ENCODE data around the gene CTDNEP1. TPM values are rescaled to one million over a fixed set of nuclear protein-coding genes. Genes with fewer than 3 reads are reported as not detected.

The CTDNEP1 gene
- total RNA-seq (2021; ENCODE audit: unreplicated experiment) (132 TPM), Bru-seq, nascent RNA (percentile 80 among the genes with signal in this experiment), BruChase-seq, experiment 1, labeled RNA remaining after a 2-hour chase (percentile 92 among the genes with signal in this experiment), BruChase-seq, experiment 2, labeled RNA remaining after a 6-hour chase (percentile 97 among the genes with signal in this experiment)
- 151 TPM for polyA plus RNA-seq (2012; ENCODE audit: insufficient read length)
- long read RNA-seq, transcript CTDNEP1-210 (8 exons, 1,708 nt): major isoform, 80 of 109 reads
- long read RNA-seq, partial matches to known transcripts: 10 of 109 reads
- long read RNA-seq, other reads (novel, unspliced or antisense): 16 of 109 reads

- ChIA-PET POLR2A (no interaction called here), CTCF (no interaction called here)
- peak within 1 kb of the TSS; percentile 92 for H3K27ac ChIP-seq (ENCODE audit: low read length)
- H3K4me3 ChIP-seq (ENCODE audit: low read depth in 2 of 2, low read length in 2 of 2): peak within 1 kb of the TSS; percentile 72 to 80
- H3K36me3 ChIP-seq (ENCODE audit: control insufficient read depth, insufficient read depth, low read length): peaks cover 7% of the 10 kb centered on the region
- peak; percentile 97 for DNase-seq (ENCODE audit: low read depth, low spot score)
- in situ Hi-C loops (cut with HindIII; ENCODE audit: low pct_unique_long_range_greater_than_20kb, low sequenced_read_pairs) (no loop called here), intact Hi-C loops (cut with micrococcal nuclease; ENCODE audit: unreplicated experiment) (no loop called here)
- TF ChIP-seq TCF7L2 (IDR thresholded peaks at IDR 0.05; ENCODE audit: low read depth, low read length) (no peak), SIN3A (IDR thresholded peaks at IDR 0.05; ENCODE audit: borderline replicate concordance, insufficient read depth, low read depth, low read length) (0 out of 2 replicates have a peak, but pooled peaks have one; percentile 16)
- TF ChIP-seq, protein P1, sequence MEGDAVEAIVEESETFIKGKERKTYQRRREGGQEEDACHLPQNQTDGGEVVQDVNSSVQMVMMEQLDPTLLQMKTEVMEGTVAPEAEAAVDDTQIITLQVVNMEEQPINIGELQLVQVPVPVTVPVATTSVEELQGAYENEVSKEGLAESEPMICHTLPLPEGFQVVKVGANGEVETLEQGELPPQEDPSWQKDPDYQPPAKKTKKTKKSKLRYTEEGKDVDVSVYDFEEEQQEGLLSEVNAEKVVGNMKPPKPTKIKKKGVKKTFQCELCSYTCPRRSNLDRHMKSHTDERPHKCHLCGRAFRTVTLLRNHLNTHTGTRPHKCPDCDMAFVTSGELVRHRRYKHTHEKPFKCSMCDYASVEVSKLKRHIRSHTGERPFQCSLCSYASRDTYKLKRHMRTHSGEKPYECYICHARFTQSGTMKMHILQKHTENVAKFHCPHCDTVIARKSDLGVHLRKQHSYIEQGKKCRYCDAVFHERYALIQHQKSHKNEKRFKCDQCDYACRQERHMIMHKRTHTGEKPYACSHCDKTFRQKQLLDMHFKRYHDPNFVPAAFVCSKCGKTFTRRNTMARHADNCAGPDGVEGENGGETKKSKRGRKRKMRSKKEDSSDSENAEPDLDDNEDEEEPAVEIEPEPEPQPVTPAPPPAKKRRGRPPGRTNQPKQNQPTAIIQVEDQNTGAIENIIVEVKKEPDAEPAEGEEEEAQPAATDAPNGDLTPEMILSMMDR (IDR thresholded peaks at IDR 0.05): no peak
- H3K4me1 ChIP-seq (ENCODE audit: control insufficient read depth, insufficient read depth, low read length): peaks cover 16% of the 10 kb centered on the region
- H3K9me3 ChIP-seq (ENCODE audit: control insufficient read depth, insufficient read depth, low read depth, low read length): no peaks in the 10 kb centered on the region
- peak; percentile 98 for ATAC-seq
- BruUV-seq (replicated peaks): no TSS peak
- no peaks in the 10 kb centered on the region for H3K27me3 ChIP-seq (ENCODE audit: control insufficient read depth, insufficient read depth, low read length)
These were observed at the start of gene CTDNEP1 for GRCh38 chr17:7251661-7252175. Gene CTDNEP1 (minus strand): TSS chr17:7251734. CDS start chr17:7251296, 438 bp downstream.

GRCh38 chr17:7296189-7296861 is 44.8 kb upstream of the CTDNEP1 start:
- ATAC-seq (peak; percentile 79), DNase-seq (ENCODE audit: low read depth, low spot score) (no peak)
- intact Hi-C loops (cut with micrococcal nuclease; ENCODE audit: unreplicated experiment) (loop anchor here (2.0 kb wide), 1 partner anchor 16 kb away; the partner anchor contains the start of gene SLC2A4), in situ Hi-C loops (cut with HindIII; ENCODE audit: low pct_unique_long_range_greater_than_20kb, low sequenced_read_pairs) (no loop called here)
- TF ChIP-seq REST (IDR thresholded peaks at IDR 0.05; ENCODE audit: insufficient read depth in 1 of 2, low read depth in 2 of 2, low read length in 1 of 2): no peak
- TF ChIP-seq POLR2AphosphoS5 (IDR thresholded peaks at IDR 0.05; ENCODE audit: low read depth, low read length): no peak
- TF ChIP-seq SIN3A (IDR thresholded peaks at IDR 0.05; ENCODE audit: borderline replicate concordance, insufficient read depth, low read depth, low read length): no peak
- TF ChIP-seq, protein P1 (IDR thresholded peaks at IDR 0.05): peak; percentile 96
- peaks cover 17% of the 10 kb centered on the region for H3K4me1 ChIP-seq (ENCODE audit: control insufficient read depth, insufficient read depth, low read length)
- peak overlapping the region; percentile 57; the same call in 1 of the 2 replicates for H3K27ac ChIP-seq (ENCODE audit: low read length)
- peak overlapping the region; percentile 3 to 31; a peak in 2 of 4 replicates for H3K4me3 ChIP-seq (ENCODE audit: low read depth in 2 of 2, low read length in 2 of 2)
- ChIA-PET POLR2A (no interaction called here), CTCF (interaction anchor here (0.7 to 1.3 kb wide), 4 partner anchors 15 to 1232 kb away, joined by 4 to 9 read pairs (median 4); partner anchors contain the start of gene SLC2A4)
- BruUV-seq (replicated peaks): no TSS peak
- H3K9me3 ChIP-seq (ENCODE audit: control insufficient read depth, insufficient read depth, low read depth, low read length): no peaks in the 10 kb centered on the region
- H3K27me3 ChIP-seq (ENCODE audit: control insufficient read depth, insufficient read depth, low read length): no peaks in the 10 kb centered on the region
- H3K36me3 ChIP-seq (ENCODE audit: control insufficient read depth, insufficient read depth, low read length): no peaks in the 10 kb centered on the region
